HepG2 (cell line): ENCODE data around the gene PXK. TPM values are rescaled to one million over a fixed set of nuclear protein-coding genes. Genes with fewer than 3 reads are reported as not detected.

ENCODE experiments used
- KDM5B ChIP-seq: sonication (generic); formaldehyde crosslinking; IDR thresholded peaks from 2 replicates; pipeline ENCODE4 v1.4.0; 2020; ENCODE audit warnings: missing genetic modification reagents, mild to moderate bottlenecking, borderline replicate concordance
- MXD4 ChIP-seq: IDR thresholded peaks from 2 replicates; pipeline ENCODE4 v1.6.1; 2016; ENCODE audit warnings: mild to moderate bottlenecking, missing biosample characterization, missing genetic modification reagents
- MZF1 ChIP-seq: sonication (generic); formaldehyde crosslinking; IDR thresholded peaks from 2 replicates; pipeline ENCODE4 v1.8.1; 2023; ENCODE audit warnings: mild to moderate bottlenecking, missing genetic modification reagents, borderline replicate concordance
- NFE2L2 ChIP-seq: fragments of 150-350 bp; IDR thresholded peaks from 2 replicates; pipeline ENCODE4 v1.6.1; 2014; ENCODE audit warnings: low read length
- PHF8 ChIP-seq: sonication (generic); formaldehyde crosslinking; IDR thresholded peaks from 2 replicates; pipeline ENCODE4 v1.5.0; 2020; ENCODE audit warnings: missing genetic modification reagents
- RORA ChIP-seq: sonication (generic); formaldehyde crosslinking; IDR thresholded peaks from 2 replicates; pipeline ENCODE4 v1.5.0; 2020; ENCODE audit warnings: mild to moderate bottlenecking, missing genetic modification reagents, moderate library complexity
- ZNF18 ChIP-seq: sonication (generic); formaldehyde crosslinking; IDR thresholded peaks from 2 replicates; pipeline ENCODE4 v1.8.0; 2022; ENCODE audit warnings: mild to moderate bottlenecking, missing genetic modification reagents; ENCODE audit not compliant: insufficient replicate concordance
- ZNF333 ChIP-seq: sonication (generic); formaldehyde crosslinking; IDR thresholded peaks from 2 replicates; pipeline ENCODE4 v1.4.0; 2020; ENCODE audit warnings: mild to moderate bottlenecking, missing genetic modification reagents, borderline replicate concordance
- ZNF383 ChIP-seq: sonication (generic); formaldehyde crosslinking; IDR thresholded peaks from 2 replicates; pipeline ENCODE4 v1.4.0; 2020; ENCODE audit warnings: missing genetic modification reagents, mild to moderate bottlenecking, borderline replicate concordance
- ZNF646 ChIP-seq: sonication (generic); formaldehyde crosslinking; IDR thresholded peaks from 2 replicates; pipeline ENCODE4 v1.9.0; 2021; ENCODE audit warnings: mild to moderate bottlenecking, missing genetic modification reagents
- polyA plus RNA-seq, 8 experiments: library from polyadenylated mRNA; depleted of rRNA in 3 of 8; stranded (reverse) in 7 of 8; unstranded in 1 of 8; fragments of >200 nt; fragmentation: Illumina TruSeq in 4 of 8; extraction: Trizol in 4 of 8; gene quantifications; 2 replicates each; pipeline versions ENCODE4 v1.2.1 to v1.2.3, GENCODE V29; 2011 to 2016; ENCODE audit warnings: low read depth in 4 of 8, missing spikeins in 1 of 8, mixed read lengths in 1 of 8; ENCODE audit not compliant: insufficient read depth in 1 of 8
- total RNA-seq, 5 experiments: library from RNA; depleted of rRNA; stranded (reverse); fragments of >200 nt; fragmentation: Illumina TruSeq; extraction: Trizol; gene quantifications; 2 replicates each; pipeline ENCODE4 v1.2.3, GENCODE V29; 2016; ENCODE audit warnings: low read depth in 1 of 5
- TF ChIP-seq, protein P1 (sequence below), 2 experiments: sonication (generic) in 1 of 2; formaldehyde crosslinking in 1 of 2; IDR thresholded peaks; 2 replicates each; pipeline versions ENCODE4 v1.6.1 to v1.9.0; 2014 to 2022; ENCODE audit warnings: antibody characterized with exemption in 1 of 2, borderline replicate concordance in 1 of 2, inconsistent platforms in 1 of 2, low read depth in 1 of 2, missing genetic modification reagents in 1 of 2
- TF ChIP-seq, protein P2 (sequence below): IDR thresholded peaks from 2 replicates; pipeline ENCODE4 v1.6.1; 2016; ENCODE audit warnings: control low read depth

Gene PXK
- total and polyA plus RNA-seq, 2 of the 13 experiments (the other 11 are each of a cell fraction or from before 2014, with no cell fraction given), result 6.4 to 18.6 TPM

DNA sequence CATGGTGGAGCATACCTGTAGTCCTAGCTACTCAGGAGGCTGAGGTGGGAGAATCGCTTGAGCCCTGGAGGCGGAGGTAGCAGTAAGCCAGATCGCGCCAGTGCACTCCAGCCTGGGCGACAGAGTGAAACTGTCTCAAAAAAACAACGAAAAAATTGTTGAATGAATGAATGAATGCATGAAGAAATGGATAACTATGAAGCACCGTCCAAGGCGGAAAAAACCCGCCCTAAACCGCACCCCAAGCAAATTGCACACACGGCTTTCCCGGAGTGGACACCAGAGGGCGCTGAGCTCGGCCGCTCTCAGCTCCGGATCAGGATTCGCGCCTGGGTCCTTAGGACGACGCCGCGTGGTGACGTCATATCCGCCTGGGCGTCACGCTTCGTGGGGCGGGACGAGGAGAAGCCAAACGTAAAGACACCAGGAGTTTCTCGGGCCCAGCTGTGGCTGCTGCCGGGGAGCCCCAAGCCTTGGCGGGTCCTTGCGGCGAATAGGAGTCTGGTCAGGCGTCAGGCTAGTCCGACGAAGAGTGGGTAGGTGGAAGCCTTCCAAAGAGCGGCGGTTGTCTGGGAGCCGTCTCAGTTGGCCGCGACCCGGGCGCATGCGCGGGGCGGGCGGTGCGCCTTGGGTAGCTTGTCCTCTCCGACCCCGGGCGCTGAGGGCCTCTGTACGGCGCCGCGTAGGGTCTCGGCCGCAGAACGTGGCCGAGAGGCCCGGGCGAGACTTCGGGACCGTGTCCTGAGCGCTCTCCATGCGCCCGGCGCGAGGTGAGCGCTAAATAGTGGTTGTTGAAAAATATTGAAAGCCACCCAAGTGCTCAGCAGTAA lies 26.6 kb upstream of the PXK start, which contains the start of the genes HTD2 and RPP14 (continued):
- TF ChIP-seq ZNF646 (CRISPR knock-in tag) (no peak), ZNF333 (CRISPR knock-in tag) (0 out of 2 replicates have a peak, but pooled peaks have one; percentile 53), ZNF18 (no peak), NFE2L2 (no peak), KDM5B (CRISPR knock-in tag) (peak; percentile 87), PHF8 (CRISPR knock-in tag) (peak; percentile 91), ZNF383 (no peak), MZF1 (CRISPR knock-in tag) (no peak), RORA (CRISPR knock-in tag) (no peak), MXD4 (CRISPR knock-in tag) (peak; percentile 87)
- TF ChIP-seq, protein P1, sequence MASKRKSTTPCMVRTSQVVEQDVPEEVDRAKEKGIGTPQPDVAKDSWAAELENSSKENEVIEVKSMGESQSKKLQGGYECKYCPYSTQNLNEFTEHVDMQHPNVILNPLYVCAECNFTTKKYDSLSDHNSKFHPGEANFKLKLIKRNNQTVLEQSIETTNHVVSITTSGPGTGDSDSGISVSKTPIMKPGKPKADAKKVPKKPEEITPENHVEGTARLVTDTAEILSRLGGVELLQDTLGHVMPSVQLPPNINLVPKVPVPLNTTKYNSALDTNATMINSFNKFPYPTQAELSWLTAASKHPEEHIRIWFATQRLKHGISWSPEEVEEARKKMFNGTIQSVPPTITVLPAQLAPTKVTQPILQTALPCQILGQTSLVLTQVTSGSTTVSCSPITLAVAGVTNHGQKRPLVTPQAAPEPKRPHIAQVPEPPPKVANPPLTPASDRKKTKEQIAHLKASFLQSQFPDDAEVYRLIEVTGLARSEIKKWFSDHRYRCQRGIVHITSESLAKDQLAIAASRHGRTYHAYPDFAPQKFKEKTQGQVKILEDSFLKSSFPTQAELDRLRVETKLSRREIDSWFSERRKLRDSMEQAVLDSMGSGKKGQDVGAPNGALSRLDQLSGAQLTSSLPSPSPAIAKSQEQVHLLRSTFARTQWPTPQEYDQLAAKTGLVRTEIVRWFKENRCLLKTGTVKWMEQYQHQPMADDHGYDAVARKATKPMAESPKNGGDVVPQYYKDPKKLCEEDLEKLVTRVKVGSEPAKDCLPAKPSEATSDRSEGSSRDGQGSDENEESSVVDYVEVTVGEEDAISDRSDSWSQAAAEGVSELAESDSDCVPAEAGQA (IDR thresholded peaks at IDR 0.05; ENCODE audit: low read depth), result peak; percentile 92
- TF ChIP-seq, protein P1 (CRISPR knock-in tag; IDR thresholded peaks at IDR 0.05; ENCODE audit: borderline replicate concordance), result no peak
- TF ChIP-seq, protein P2, sequence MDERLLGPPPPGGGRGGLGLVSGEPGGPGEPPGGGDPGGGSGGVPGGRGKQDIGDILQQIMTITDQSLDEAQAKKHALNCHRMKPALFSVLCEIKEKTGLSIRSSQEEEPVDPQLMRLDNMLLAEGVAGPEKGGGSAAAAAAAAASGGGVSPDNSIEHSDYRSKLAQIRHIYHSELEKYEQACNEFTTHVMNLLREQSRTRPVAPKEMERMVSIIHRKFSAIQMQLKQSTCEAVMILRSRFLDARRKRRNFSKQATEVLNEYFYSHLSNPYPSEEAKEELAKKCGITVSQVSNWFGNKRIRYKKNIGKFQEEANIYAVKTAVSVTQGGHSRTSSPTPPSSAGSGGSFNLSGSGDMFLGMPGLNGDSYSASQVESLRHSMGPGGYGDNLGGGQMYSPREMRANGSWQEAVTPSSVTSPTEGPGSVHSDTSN (CRISPR knock-in tag), result no peak
